WTC11 (cell line): Measurements from ENCODE around the gene OTOGL. TPM values are rescaled to one million over a fixed set of nuclear protein-coding genes. Genes with fewer than 3 reads are reported as not detected.
A peak's percentile ranks its signal among the peaks of the same experiment; 100 is the strongest.
"Not testable (repeated sequence)": the region's sequence is repeated elsewhere in the genome, so short reads cannot be mapped to it uniquely, and the experiment has no call there.

ENCODE experiments used
- ATAC-seq: fragments of 200-7000 bp; cut with Tn5 transposase; 2 replicates; pipeline ENCODE4 v1.10.0; 2021; ENCODE audit warnings: mild to moderate bottlenecking, moderate library complexity
- CTCF ChIA-PET: fragments of 300-600 bp; sonication (Branson Sonifier 250); formaldehyde crosslinking; loops from one replicate; lab custom pipeline; 2021; ENCODE audit warnings: antibody characterized with exemption; lab: Charles Lee
- POLR2A ChIA-PET: fragments of 350-600 bp; sonication (Branson Sonifier 250); formaldehyde crosslinking; loops from one replicate; lab custom pipeline; 2021; ENCODE audit warnings: antibody characterized with exemption; lab: Charles Lee
- DNase-seq: peaks from one replicate; pipeline ENCODE4 v3.0.0; 2021; ENCODE audit warnings: low spot score
- H3K27ac Mint-ChIP-seq: 2 replicates; pipeline ENCODE4 v1.8.0; 2021; ENCODE audit warnings: mixed read lengths
- H3K27me3 Mint-ChIP-seq: 2 replicates; pipeline ENCODE4 v1.8.0; 2021; ENCODE audit warnings: low read depth, mild to moderate bottlenecking, moderate library complexity, mixed read lengths
- H3K36me3 Mint-ChIP-seq: 2 replicates; pipeline ENCODE4 v1.8.0; 2021; ENCODE audit warnings: mixed read lengths
- H3K4me1 Mint-ChIP-seq: 2 replicates; pipeline ENCODE4 v1.8.0; 2022; ENCODE audit warnings: mixed read lengths
- H3K4me3 Mint-ChIP-seq: 2 replicates; pipeline ENCODE4 v1.8.0; 2021; ENCODE audit warnings: mild to moderate bottlenecking, moderate library complexity, mixed read lengths
- H3K9me3 Mint-ChIP-seq: 2 replicates; pipeline ENCODE4 v1.8.0; 2021; ENCODE audit warnings: mixed read lengths
- FOXK1 ChIP-seq: sonication (generic); formaldehyde crosslinking; IDR thresholded peaks from 2 replicates; pipeline ENCODE4 v1.8.0; 2022; ENCODE audit warnings: mild to moderate bottlenecking, moderate library complexity, missing genetic modification reagents
- FOXP1 ChIP-seq: sonication (generic); formaldehyde crosslinking; IDR thresholded peaks from 2 replicates; pipeline ENCODE4 v1.8.0; 2022; ENCODE audit warnings: missing genetic modification reagents, mild to moderate bottlenecking, moderate library complexity, borderline replicate concordance
- MYBL2 ChIP-seq: sonication (generic); formaldehyde crosslinking; IDR thresholded peaks from 2 replicates; pipeline ENCODE4 v1.8.1; 2023; ENCODE audit warnings: mild to moderate bottlenecking, moderate library complexity, missing genetic modification reagents
- NFE2L1 ChIP-seq: sonication (generic); formaldehyde crosslinking; IDR thresholded peaks from 2 replicates; pipeline ENCODE4 v1.8.1; 2023; ENCODE audit warnings: missing genetic modification reagents
- TEAD1 ChIP-seq: sonication (generic); formaldehyde crosslinking; IDR thresholded peaks from 2 replicates; pipeline ENCODE4 v1.8.0; 2022; ENCODE audit warnings: mild to moderate bottlenecking, missing genetic modification reagents
- ZNF263 ChIP-seq: sonication (generic); formaldehyde crosslinking; IDR thresholded peaks from 2 replicates; pipeline ENCODE4 v1.8.1; 2022; ENCODE audit warnings: low read depth, mild to moderate bottlenecking, moderate library complexity, missing genetic modification reagents
- ZNF423 ChIP-seq: fragments of 250-450 bp; sonication (Bioruptor Pico); IDR thresholded peaks from 2 replicates; pipeline ENCODE4 v2.1.2; 2022; ENCODE audit warnings: mild to moderate bottlenecking, moderate library complexity
- ZNF425 ChIP-seq: fragments of 250-450 bp; sonication (Bioruptor Pico); conservative IDR thresholded peaks from 2 replicates; pipeline ENCODE4 v1.9.0; 2021; ENCODE audit warnings: mild to moderate bottlenecking
- ZNF532 ChIP-seq: fragments of 250-450 bp; sonication (Bioruptor Pico); IDR thresholded peaks from 2 replicates; pipeline ENCODE4 v1.9.0; 2021; ENCODE audit warnings: mild to moderate bottlenecking, borderline replicate concordance
- total RNA-seq: library from RNA; stranded (reverse); gene quantifications from 3 replicates; pipeline ENCODE4 v1.2.3, GENCODE V29; 2021
- TF ChIP-seq, protein P1 (sequence below): sonication (generic); formaldehyde crosslinking; IDR thresholded peaks from 2 replicates; pipeline ENCODE4 v1.8.0; 2023; ENCODE audit warnings: mild to moderate bottlenecking, missing genetic modification reagents
- TF ChIP-seq, protein P2 (sequence below): sonication (generic); formaldehyde crosslinking; IDR thresholded peaks from 2 replicates; pipeline ENCODE4 v1.8.0; 2022; ENCODE audit warnings: mild to moderate bottlenecking, missing genetic modification reagents
- TF ChIP-seq, protein P3 (sequence below): sonication (generic); formaldehyde crosslinking; IDR thresholded peaks from 2 replicates; pipeline ENCODE4 v1.8.0; 2022; ENCODE audit warnings: mild to moderate bottlenecking, missing genetic modification reagents
- TF ChIP-seq, protein P4 (sequence below): sonication (generic); formaldehyde crosslinking; conservative IDR thresholded peaks from 2 replicates; pipeline ENCODE4 v1.8.1; 2023; ENCODE audit warnings: mild to moderate bottlenecking, low read depth, missing genetic modification reagents, moderate library complexity
- TF ChIP-seq, protein P5 (sequence below): fragments of 250-450 bp; sonication (Bioruptor Pico); IDR thresholded peaks from 2 replicates; pipeline ENCODE4 v1.9.0; 2021; ENCODE audit warnings: mild to moderate bottlenecking

Gene OTOGL
- total RNA-seq, 1 experiment from 2014 or later: 0.55 TPM

DNA sequence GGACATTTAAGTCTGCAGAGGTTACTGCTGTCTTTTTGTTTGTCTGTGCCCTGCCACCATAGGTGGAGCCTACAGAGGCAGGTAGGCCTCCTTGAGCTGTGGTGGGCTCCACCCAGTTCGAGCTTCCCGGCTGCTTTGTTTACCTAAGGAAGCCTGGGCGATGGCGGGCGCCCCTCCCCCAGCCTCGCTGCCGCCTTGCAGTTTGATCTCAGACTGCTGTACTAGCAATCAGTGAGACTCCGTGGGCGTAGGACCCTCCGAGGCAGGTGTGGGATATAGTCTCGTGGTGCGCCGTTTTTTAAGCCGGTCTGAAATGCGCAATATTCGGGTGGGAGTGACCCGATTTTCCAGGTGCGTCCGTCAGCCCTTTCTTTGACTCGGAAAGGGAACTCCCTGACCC is 150.2 kb downstream of the OTOGL start:
- H3K9me3 Mint-ChIP-seq, ATAC-seq, H3K27me3 Mint-ChIP-seq, POLR2A ChIA-PET, CTCF ChIA-PET, H3K4me1 Mint-ChIP-seq, H3K36me3 Mint-ChIP-seq: not testable (repeated sequence)
- DNase-seq: peak; percentile 52
- TF ChIP-seq TEAD1 (CRISPR knock-in tag): peak; percentile 32; the same call in 1 of the 2 replicates
- TF ChIP-seq FOXK1: peak; percentile 69
- peak; percentile 60; the same call in 1 of the 2 replicates for TF ChIP-seq FOXP1
- TF ChIP-seq, protein P1, sequence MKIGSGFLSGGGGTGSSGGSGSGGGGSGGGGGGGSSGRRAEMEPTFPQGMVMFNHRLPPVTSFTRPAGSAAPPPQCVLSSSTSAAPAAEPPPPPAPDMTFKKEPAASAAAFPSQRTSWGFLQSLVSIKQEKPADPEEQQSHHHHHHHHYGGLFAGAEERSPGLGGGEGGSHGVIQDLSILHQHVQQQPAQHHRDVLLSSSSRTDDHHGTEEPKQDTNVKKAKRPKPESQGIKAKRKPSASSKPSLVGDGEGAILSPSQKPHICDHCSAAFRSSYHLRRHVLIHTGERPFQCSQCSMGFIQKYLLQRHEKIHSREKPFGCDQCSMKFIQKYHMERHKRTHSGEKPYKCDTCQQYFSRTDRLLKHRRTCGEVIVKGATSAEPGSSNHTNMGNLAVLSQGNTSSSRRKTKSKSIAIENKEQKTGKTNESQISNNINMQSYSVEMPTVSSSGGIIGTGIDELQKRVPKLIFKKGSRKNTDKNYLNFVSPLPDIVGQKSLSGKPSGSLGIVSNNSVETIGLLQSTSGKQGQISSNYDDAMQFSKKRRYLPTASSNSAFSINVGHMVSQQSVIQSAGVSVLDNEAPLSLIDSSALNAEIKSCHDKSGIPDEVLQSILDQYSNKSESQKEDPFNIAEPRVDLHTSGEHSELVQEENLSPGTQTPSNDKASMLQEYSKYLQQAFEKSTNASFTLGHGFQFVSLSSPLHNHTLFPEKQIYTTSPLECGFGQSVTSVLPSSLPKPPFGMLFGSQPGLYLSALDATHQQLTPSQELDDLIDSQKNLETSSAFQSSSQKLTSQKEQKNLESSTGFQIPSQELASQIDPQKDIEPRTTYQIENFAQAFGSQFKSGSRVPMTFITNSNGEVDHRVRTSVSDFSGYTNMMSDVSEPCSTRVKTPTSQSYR: peak; percentile 63; the same call in 1 of the 2 replicates
- TF ChIP-seq, protein P2, sequence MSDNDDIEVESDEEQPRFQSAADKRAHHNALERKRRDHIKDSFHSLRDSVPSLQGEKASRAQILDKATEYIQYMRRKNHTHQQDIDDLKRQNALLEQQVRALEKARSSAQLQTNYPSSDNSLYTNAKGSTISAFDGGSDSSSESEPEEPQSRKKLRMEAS: peak; percentile 49; the same call in 1 of the 2 replicates
- Mint-ChIP-seq H3K4me3 (peak overlapping the region; percentile 77), H3K27ac (peak overlapping the region; percentile 84; the same call in 1 of the 2 replicates)

- Mint-ChIP-seq H3K27ac (no peak overlapping the region), H3K36me3 (no peaks in the 10 kb centered on the region), H3K4me3 (no peak overlapping the region), H3K4me1 (no peaks in the 10 kb centered on the region), H3K27me3 (no peaks in the 10 kb centered on the region), H3K9me3 (no peaks in the 10 kb centered on the region)
- POLR2A ChIA-PET: no interaction called here
- CTCF ChIA-PET: interaction anchor here (2.3 kb wide), 1 partner anchor 12 kb away, joined by 6 read pairs; no protein-coding TSS in a partner anchor
- TF ChIP-seq, protein P3, sequence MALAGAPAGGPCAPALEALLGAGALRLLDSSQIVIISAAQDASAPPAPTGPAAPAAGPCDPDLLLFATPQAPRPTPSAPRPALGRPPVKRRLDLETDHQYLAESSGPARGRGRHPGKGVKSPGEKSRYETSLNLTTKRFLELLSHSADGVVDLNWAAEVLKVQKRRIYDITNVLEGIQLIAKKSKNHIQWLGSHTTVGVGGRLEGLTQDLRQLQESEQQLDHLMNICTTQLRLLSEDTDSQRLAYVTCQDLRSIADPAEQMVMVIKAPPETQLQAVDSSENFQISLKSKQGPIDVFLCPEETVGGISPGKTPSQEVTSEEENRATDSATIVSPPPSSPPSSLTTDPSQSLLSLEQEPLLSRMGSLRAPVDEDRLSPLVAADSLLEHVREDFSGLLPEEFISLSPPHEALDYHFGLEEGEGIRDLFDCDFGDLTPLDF: no peak
- no peak for TF ChIP-seq ZNF423 (CRISPR knock-in tag)
- TF ChIP-seq, protein P4, sequence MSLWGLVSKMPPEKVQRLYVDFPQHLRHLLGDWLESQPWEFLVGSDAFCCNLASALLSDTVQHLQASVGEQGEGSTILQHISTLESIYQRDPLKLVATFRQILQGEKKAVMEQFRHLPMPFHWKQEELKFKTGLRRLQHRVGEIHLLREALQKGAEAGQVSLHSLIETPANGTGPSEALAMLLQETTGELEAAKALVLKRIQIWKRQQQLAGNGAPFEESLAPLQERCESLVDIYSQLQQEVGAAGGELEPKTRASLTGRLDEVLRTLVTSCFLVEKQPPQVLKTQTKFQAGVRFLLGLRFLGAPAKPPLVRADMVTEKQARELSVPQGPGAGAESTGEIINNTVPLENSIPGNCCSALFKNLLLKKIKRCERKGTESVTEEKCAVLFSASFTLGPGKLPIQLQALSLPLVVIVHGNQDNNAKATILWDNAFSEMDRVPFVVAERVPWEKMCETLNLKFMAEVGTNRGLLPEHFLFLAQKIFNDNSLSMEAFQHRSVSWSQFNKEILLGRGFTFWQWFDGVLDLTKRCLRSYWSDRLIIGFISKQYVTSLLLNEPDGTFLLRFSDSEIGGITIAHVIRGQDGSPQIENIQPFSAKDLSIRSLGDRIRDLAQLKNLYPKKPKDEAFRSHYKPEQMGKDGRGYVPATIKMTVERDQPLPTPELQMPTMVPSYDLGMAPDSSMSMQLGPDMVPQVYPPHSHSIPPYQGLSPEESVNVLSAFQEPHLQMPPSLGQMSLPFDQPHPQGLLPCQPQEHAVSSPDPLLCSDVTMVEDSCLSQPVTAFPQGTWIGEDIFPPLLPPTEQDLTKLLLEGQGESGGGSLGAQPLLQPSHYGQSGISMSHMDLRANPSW: no peak
- TF ChIP-seq MYBL2 (CRISPR knock-in tag): no peak
- no peak for TF ChIP-seq ZNF532 (CRISPR knock-in tag)
- TF ChIP-seq ZNF263: no peak
- no peak for TF ChIP-seq ZNF425 (CRISPR knock-in tag)
- TF ChIP-seq, protein P5, sequence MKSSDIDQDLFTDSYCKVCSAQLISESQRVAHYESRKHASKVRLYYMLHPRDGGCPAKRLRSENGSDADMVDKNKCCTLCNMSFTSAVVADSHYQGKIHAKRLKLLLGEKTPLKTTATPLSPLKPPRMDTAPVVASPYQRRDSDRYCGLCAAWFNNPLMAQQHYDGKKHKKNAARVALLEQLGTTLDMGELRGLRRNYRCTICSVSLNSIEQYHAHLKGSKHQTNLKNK (CRISPR knock-in tag): no peak
- no peak for TF ChIP-seq NFE2L1 (CRISPR knock-in tag)
- TF ChIP-seq, protein P1: no peak
- TF ChIP-seq, all 79 proteins: peak for 0
- ATAC-seq (no peak), DNase-seq (no peak)
Observed at GRCh38 chr12:80257920-80258319, 158.6 kb downstream of the OTOGL start.
